HFF-Myc (cell line): Measurements from ENCODE around the gene PPP1R1C.

Experiments
- DNase-seq: peaks from one replicate; pipeline ENCODE4 v3.0.0-alpha.2; 2011; ENCODE audit warnings: low read depth; ENCODE audit errors: extremely low read depth
- H3K4me3 ChIP-seq: replicated peaks from 2 replicates; pipeline ENCODE4 v1.5.1; 2011; ENCODE audit warnings: low read depth, mild to moderate bottlenecking, control low read depth, low read length
- TF ChIP-seq, protein P1 (sequence below): IDR thresholded peaks from 2 replicates; pipeline ENCODE4 v1.5.1; 2012; ENCODE audit warnings: mild to moderate bottlenecking, low read depth, low read length, control low read depth; ENCODE audit errors: missing control alignments

PPP1R1C gene

DNA sequence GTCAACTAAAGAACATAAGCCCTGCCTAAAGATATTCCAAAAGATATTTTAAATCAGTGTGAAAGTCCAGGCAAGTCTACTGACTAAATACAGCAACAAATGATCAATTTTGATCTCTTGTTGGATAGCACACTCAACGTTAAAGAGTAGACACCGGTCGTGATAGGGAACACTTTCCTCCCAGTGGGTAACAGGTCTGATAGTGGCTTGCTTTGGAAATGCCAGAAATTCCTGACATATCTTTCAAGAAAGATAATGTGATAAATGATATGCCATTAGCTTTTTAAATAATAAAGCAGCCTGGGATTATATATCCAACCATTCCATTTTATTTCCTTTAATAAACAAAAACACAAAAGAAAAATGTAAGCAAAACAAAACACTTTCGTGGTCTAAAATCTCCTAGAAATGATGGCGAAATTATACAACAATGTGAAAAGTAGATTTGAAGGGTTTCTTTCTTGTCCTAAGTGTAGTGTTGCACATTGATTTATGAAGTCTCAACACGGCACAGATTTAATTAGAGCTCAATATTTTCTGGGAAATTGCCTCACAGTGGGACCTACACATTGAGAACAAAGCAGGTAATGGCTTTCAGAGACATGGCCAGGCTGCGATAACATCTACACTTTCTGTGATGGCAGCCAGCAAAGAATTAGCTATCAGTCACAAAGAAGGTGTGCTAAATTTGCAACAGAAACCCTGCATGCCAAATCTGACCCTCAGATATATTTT lies 158.6 kb downstream of the PPP1R1C start:
- H3K4me3 ChIP-seq = no peak overlapping the region
- no peak for DNase-seq
- TF ChIP-seq, protein P1, sequence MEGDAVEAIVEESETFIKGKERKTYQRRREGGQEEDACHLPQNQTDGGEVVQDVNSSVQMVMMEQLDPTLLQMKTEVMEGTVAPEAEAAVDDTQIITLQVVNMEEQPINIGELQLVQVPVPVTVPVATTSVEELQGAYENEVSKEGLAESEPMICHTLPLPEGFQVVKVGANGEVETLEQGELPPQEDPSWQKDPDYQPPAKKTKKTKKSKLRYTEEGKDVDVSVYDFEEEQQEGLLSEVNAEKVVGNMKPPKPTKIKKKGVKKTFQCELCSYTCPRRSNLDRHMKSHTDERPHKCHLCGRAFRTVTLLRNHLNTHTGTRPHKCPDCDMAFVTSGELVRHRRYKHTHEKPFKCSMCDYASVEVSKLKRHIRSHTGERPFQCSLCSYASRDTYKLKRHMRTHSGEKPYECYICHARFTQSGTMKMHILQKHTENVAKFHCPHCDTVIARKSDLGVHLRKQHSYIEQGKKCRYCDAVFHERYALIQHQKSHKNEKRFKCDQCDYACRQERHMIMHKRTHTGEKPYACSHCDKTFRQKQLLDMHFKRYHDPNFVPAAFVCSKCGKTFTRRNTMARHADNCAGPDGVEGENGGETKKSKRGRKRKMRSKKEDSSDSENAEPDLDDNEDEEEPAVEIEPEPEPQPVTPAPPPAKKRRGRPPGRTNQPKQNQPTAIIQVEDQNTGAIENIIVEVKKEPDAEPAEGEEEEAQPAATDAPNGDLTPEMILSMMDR = no peak

DNA sequence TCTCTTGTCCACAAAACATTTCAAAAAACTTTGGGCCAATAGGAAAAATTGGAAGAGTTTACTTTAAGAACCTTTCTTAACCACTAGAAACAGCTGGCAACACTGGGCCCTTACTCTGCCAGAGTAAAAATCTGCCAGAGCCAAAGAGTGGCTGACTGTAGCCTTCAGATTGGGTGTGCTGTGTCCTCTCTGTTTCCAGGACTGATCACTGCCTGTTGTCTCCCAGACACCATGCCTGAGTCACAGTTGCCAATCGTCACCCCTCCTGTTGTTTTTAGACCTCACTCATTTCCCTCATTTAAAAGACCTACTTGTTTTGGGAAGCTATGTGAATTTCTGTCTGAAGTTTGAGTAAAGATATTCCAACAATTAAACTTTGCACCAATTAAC lies 159.1 kb downstream of the PPP1R1C start:
- H3K4me3 ChIP-seq = no peak overlapping the region
- no peak for DNase-seq
- TF ChIP-seq, protein P1 = no peak

DNA sequence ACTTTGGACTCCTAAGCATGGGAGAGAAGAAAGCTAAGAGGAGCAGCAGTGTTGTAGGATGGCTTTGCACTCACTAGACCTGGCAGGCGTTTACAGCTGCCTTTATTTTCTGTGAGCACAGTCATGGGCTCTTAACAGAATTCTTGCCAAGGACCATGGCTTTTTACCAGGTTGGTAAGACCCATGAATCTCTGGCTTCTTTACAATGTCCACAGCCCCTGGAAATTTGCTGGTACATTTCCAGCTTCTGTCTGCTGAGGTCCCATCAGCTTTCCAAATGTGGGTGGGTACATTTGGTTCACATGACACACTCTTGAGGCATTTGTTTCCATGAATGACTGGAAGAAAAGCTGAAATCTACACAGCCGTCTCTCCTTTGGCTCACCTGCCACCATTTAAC lies 162.7 kb downstream of the PPP1R1C start:
- TF ChIP-seq, protein P1 = no peak
- no peak for DNase-seq
- H3K4me3 ChIP-seq = no peak overlapping the region

DNA sequence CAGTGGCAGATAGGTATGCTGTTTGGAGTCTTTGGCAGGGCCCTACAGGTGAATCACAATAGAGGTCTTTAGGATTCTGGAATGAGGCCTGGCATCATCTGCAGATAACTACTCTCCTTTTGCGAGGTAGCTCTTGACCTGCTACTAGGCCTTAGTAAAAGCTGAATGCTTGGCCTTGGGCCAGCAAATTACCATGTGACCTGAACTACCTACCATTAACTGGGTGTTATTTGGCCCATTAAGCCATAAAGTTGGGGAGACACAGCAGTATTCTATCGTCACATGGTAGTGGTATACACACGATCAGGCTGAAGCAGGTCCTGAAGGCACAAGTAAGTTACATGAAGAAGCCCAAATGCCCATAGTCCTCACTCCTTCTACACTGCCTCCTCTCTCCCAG lies 178.2 kb downstream of the PPP1R1C start:
- TF ChIP-seq, protein P1 = no peak
- no peak for DNase-seq
- no peak overlapping the region for H3K4me3 ChIP-seq

DNA sequence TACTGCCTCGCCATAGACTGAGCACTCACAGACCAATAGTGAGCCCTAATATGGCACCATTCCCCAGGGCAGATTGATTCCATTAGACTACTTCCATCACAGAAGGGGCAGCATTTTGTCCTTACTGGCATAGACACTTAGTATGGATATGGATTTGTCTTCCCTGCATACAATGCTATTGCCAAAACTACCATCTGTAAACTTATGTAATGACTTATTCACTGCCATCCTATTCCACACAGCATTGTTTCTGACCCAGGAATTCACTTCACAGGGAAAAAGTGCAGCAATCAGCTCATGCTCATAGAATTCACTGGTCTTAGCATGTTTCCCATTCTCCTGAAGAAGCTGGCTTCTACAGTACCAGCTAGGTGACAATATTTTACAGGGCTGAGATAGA lies 179.0 kb downstream of the PPP1R1C start:
- no peak for DNase-seq
- no peak overlapping the region for H3K4me3 ChIP-seq
- TF ChIP-seq, protein P1 = no peak

DNA sequence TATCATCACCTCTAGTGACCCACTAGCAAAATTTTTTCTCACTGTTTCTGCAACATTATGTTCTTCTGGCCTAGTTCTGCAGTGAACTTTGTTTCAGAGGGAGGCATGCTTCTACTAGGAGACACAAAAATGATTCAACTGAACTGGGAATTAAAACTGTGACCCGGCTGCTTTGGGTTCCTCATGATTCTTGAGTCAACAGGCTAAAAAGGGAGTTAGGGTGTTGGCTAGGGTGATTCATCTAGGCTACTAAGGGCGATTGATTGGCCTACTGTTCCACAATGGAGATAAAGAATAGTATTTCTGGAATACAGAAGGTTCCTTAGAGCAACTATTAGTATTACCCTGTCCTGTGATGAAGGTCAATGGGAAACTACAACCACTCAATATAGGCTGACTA lies 179.5 kb downstream of the PPP1R1C start:
- TF ChIP-seq, protein P1 = no peak
- no peak overlapping the region for H3K4me3 ChIP-seq
- no peak for DNase-seq

DNA sequence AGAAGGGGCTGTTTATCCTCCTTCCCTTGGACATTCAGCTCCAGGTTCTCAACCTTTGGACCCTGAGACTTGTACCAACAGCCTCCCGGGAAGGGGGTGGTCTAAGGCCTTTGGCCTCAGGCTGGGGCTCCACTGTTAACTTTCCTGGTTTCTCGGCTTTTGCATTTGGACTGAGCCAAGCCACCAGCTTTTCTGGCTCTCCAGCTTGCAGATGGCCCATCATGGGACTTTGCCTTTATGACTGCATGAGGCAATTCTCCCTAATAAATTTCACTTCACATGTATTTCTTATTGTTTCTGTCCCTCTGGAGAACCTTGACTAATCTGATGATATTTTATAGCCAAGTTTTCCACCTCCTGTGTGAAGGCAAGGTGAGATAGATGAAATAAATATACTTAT lies 180.8 kb downstream of the PPP1R1C start:
- H3K4me3 ChIP-seq = no peak overlapping the region
- DNase-seq = no peak
- TF ChIP-seq, protein P1 = no peak
